NCI-H2227 (cell line): ENCODE measurements around the gene TSR1.
A peak's percentile ranks its signal among the peaks of the same experiment; 100 is the strongest.

Experiments used
- DNase-seq: peaks from one replicate; lab custom pipeline; 2025; ENCODE audit not compliant: unreplicated experiment; lab: John Stamatoyannopoulos, UW

The TSR1 gene

GRCh38 chr17:2289878-2290478 lies 46.3 kb downstream of the TSR1 start:
- DNase-seq = no peak

GRCh38 chr17:2283302-2283701 lies 53.0 kb downstream of the TSR1 start:
- DNase-seq = no peak

- DNase-seq = peak; percentile 79
These were observed 53.9 kb downstream of the TSR1 start for GRCh38 chr17:2282297-2282873.

- DNase-seq = no peak
These were observed 56.5 kb downstream of the TSR1 start for GRCh38 chr17:2279707-2280106.

GRCh38 chr17:2277429-2278170 lies 58.7 kb downstream of the TSR1 start:
- DNase-seq = no peak

- DNase-seq = no peak
These were observed 60.5 kb downstream of the TSR1 start for GRCh38 chr17:2275722-2276121.

- no peak for DNase-seq
These were observed 61.8 kb downstream of the TSR1 start for GRCh38 chr17:2274414-2274813.
